Measurements from ENCODE around the gene PITPNC1.
"Not testable (repeated sequence)": the region's sequence is repeated elsewhere in the genome, so short reads cannot be mapped to it uniquely, and the experiment has no call there.

Gene PITPNC1

GRCh38 chr17:67515490-67516083, 138.5 kb downstream of the PITPNC1 start:
- DNase-seq (ENCODE audit: low read depth): no peak

GRCh38 chr17:67516571-67516970, 139.5 kb downstream of the PITPNC1 start:
- not testable (repeated sequence) for DNase-seq (ENCODE audit: low read depth)

- DNase-seq (ENCODE audit: low read depth): no peak
These were observed 140.2 kb downstream of the PITPNC1 start for GRCh38 chr17:67517325-67517724.

GRCh38 chr17:67518876-67519275, 141.8 kb downstream of the PITPNC1 start:
- DNase-seq (ENCODE audit: low read depth): peak; percentile 92

- no peak for DNase-seq (ENCODE audit: low read depth)
These were observed 142.7 kb downstream of the PITPNC1 start for GRCh38 chr17:67519801-67520251.

GRCh38 chr17:67520252-67520906, 143.3 kb downstream of the PITPNC1 start:
- DNase-seq (ENCODE audit: low read depth): peak; percentile 92

- peak; percentile 72 for DNase-seq (ENCODE audit: low read depth)
These were observed 144.1 kb downstream of the PITPNC1 start for GRCh38 chr17:67520916-67521774.

- DNase-seq (ENCODE audit: low read depth): no peak
These were observed 144.6 kb downstream of the PITPNC1 start for GRCh38 chr17:67521775-67522069.

- no peak for DNase-seq (ENCODE audit: low read depth)
These were observed 146.0 kb downstream of the PITPNC1 start for GRCh38 chr17:67523101-67523500.

- no peak for DNase-seq (ENCODE audit: low read depth)
These were observed 148.4 kb downstream of the PITPNC1 start for GRCh38 chr17:67525239-67526135.

- no peak for DNase-seq (ENCODE audit: low read depth)
These were observed 149.6 kb downstream of the PITPNC1 start for GRCh38 chr17:67526700-67527099.

GRCh38 chr17:67528751-67529436, 151.8 kb downstream of the PITPNC1 start:
- DNase-seq (ENCODE audit: low read depth): peak; percentile 75

- no peak for DNase-seq (ENCODE audit: low read depth)
These were observed 154.2 kb downstream of the PITPNC1 start for GRCh38 chr17:67531291-67531690.

- no peak for DNase-seq (ENCODE audit: low read depth)
These were observed 155.3 kb downstream of the PITPNC1 start for GRCh38 chr17:67532326-67532871.

GRCh38 chr17:67534941-67535340, 157.9 kb downstream of the PITPNC1 start:
- no peak for DNase-seq (ENCODE audit: low read depth)

- no peak for DNase-seq (ENCODE audit: low read depth)
These were observed 165.4 kb downstream of the PITPNC1 start for GRCh38 chr17:67542219-67543114.

GRCh38 chr17:67544364-67544955, 167.4 kb downstream of the PITPNC1 start:
- no peak for DNase-seq (ENCODE audit: low read depth)

GRCh38 chr17:67546578-67547527, 169.8 kb downstream of the PITPNC1 start:
- DNase-seq (ENCODE audit: low read depth): peak; percentile 20

Data from fibroblast of gingiva (primary cell).